ENCODE data around the gene CRELD1. TPM values are rescaled to one million over a fixed set of nuclear protein-coding genes. Genes with fewer than 3 reads are reported as not detected.
A peak's percentile ranks its signal among the peaks of the same experiment; 100 is the strongest.

CRELD1 gene
- total and polyA plus RNA-seq, 9 of the 15 experiments (the other 6 are each of a cell fraction or from before 2014, with no cell fraction given), result 3.3 to 25.8 (median 16.5) TPM

DNA sequence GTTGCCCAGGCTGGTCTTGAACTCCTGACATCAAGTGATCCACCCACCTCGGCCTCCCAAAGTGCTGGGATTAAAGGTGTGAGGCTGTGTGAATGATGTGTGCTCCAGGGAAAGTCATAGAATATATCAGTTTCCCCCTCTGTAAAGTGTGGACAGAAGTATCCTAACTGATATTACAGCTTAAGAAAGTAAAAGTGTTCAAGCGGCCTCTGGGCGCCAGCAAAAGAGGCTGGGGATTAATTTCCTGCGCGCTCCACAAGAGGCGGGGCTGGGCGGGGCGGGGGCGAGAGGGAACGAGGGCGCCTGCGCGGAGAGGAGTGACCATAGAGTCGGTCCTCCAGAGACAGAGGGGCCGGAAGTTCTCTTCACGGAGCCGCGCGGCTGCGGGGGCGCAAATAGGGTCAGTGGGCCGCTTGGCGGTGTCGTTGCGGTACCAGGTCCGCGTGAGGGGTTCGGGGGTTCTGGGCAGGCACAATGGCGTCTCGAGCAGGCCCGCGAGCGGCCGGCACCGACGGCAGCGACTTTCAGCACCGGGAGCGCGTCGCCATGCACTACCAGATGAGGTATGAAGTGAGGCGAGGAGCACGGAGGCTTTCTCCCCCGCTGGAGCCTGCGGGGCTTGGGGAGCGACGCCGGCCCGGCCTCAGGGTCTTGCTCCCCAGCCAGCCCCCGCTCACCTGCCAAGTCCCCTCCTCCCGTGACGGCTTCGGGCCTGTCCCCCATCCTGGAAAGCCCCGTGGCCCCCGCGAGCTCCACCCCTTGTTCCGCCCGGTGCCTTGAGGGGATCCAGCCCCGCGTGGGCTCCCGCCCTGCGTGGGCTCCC lies 43.2 kb upstream of the CRELD1 start, which contains the start of gene JAGN1 (continued):
- no peak for TF ChIP-seq ATF3 (IDR thresholded peaks at IDR 0.05)
- no peak; the same call in 1 of the 2 replicates for TF ChIP-seq ATF3 (CRISPR knock-in tag; conservative IDR thresholded peaks at IDR 0.05)
- TF ChIP-seq, protein P1, sequence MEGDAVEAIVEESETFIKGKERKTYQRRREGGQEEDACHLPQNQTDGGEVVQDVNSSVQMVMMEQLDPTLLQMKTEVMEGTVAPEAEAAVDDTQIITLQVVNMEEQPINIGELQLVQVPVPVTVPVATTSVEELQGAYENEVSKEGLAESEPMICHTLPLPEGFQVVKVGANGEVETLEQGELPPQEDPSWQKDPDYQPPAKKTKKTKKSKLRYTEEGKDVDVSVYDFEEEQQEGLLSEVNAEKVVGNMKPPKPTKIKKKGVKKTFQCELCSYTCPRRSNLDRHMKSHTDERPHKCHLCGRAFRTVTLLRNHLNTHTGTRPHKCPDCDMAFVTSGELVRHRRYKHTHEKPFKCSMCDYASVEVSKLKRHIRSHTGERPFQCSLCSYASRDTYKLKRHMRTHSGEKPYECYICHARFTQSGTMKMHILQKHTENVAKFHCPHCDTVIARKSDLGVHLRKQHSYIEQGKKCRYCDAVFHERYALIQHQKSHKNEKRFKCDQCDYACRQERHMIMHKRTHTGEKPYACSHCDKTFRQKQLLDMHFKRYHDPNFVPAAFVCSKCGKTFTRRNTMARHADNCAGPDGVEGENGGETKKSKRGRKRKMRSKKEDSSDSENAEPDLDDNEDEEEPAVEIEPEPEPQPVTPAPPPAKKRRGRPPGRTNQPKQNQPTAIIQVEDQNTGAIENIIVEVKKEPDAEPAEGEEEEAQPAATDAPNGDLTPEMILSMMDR (IDR thresholded peaks at IDR 0.05 in 2 of 3, conservative IDR thresholded peaks at IDR 0.05 in 1 of 3; ENCODE audit: insufficient read depth in 2 of 3, low read depth in 1 of 3, low read length in 3 of 3), result peak; percentile 6 to 28 (median 19); a peak in 1 of 6 replicates
- TF ChIP-seq ZNF407 (IDR thresholded peaks at IDR 0.05; ENCODE audit: low read depth), result no peak
- no peak for TF ChIP-seq ZNF282 (CRISPR knock-in tag; IDR thresholded peaks at IDR 0.05)
- TF ChIP-seq PHB (CRISPR knock-in tag; IDR thresholded peaks at IDR 0.05), result peak; percentile 77; the same call in 1 of the 2 replicates
- no peak for TF ChIP-seq ZNF140 (CRISPR knock-in tag; IDR thresholded peaks at IDR 0.05)
- peak; percentile 77; the same call in 1 of the 2 replicates for TF ChIP-seq NR2C2 (CRISPR knock-in tag; IDR thresholded peaks at IDR 0.05)
- peak; percentile 82 for TF ChIP-seq NR2C2 (tag; IDR thresholded peaks at IDR 0.05)
- TF ChIP-seq ESRRA (IDR thresholded peaks at IDR 0.05; ENCODE audit: borderline replicate concordance, low read depth), result peak; percentile 59; the same call in 1 of the 2 replicates
- peak in 1 of 2 experiments; percentile 30; a peak in 1 of 4 replicates for TF ChIP-seq FOXA3 (CRISPR knock-in tag; conservative IDR thresholded peaks at IDR 0.05 in 1 of 2, IDR thresholded peaks at IDR 0.05 in 1 of 2)
- no peak for TF ChIP-seq STAT5B (CRISPR knock-in tag; IDR thresholded peaks at IDR 0.05)
- no peak for TF ChIP-seq SNRNP70 (optimal IDR thresholded peaks at IDR 0.05; ENCODE audit: low read depth, low read length)
- peak; percentile 89 for TF ChIP-seq U2AF1 (optimal IDR thresholded peaks at IDR 0.05; ENCODE audit: low read depth, low read length)
- no peak for TF ChIP-seq ZNF133 (CRISPR knock-in tag; IDR thresholded peaks at IDR 0.05)
